ENCODE data around the gene TSPAN5.
"Not testable (repeated sequence)": the region's sequence is repeated elsewhere in the genome, so short reads cannot be mapped to it uniquely, and the experiment has no call there.

TSPAN5 gene

DNA sequence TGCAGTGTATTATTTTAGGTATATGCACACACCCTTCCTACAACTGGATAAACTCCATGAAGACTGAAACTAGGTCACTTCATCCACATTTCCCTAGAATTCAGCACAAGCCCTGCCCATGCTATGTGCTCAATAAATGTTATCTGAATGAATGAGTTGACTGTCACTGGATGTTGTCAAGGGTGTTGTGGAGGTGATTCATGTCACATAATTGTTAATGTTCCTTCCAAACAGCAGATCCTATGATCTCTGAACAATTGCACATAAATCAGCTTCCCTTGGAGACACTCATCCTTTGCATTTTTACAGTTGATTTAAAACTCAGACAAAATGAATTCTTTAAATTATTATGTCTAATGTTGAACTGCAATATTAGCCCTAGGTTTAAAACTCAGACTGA is 154.7 kb downstream of the TSPAN5 start:
- DNase-seq (ENCODE audit: low read depth in 3 of 3, low spot score in 1 of 3) = no peak

GRCh38 chr4:98502624-98503023 is 155.8 kb downstream of the TSPAN5 start:
- no peak for DNase-seq (ENCODE audit: low read depth in 3 of 3, low spot score in 1 of 3)

- no peak for DNase-seq (ENCODE audit: low read depth in 3 of 3, low spot score in 1 of 3)
Observed at GRCh38 chr4:98502031-98502430, 156.4 kb downstream of the TSPAN5 start.

GRCh38 chr4:98501383-98501782 is 157.0 kb downstream of the TSPAN5 start:
- no peak for DNase-seq (ENCODE audit: low read depth in 3 of 3, low spot score in 1 of 3)

- DNase-seq (ENCODE audit: low read depth in 3 of 3, low spot score in 1 of 3) = no peak
Observed at GRCh38 chr4:98498774-98499173, 159.6 kb downstream of the TSPAN5 start.

DNA sequence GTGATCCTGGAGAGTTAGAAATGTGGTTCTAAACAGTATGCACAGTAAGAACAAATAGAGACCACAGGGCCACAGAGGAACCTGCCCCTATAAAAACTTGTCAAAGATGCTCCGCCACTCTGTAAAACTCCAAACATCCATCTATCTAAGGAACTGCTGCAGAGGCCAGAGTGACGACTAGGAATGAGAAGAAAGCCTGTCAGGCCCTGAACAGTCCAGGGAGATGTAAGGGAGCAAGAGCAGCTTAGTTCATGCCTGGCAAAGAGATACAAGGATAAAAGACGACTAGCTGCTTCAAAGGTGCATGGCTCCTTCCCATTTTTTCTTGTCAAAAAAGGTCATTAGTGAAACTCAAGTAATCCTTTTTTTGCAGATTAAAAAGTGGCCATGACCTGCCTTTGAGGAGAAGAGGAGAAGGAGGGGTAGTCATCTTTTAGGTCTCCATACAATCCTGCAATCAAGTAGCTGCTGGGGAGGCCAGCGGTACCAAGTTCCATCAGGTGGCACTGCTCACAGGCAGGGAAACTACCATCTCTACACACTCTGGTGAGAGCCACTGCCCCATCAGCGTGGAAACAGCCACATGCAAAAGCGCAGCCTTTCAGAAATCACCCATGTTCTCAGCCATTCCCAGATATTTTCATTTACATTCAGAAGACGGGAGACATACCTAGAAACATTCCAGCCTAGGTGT is 162.1 kb downstream of the TSPAN5 start:
- no peak for DNase-seq (ENCODE audit: low read depth in 3 of 3, low spot score in 1 of 3)

DNA sequence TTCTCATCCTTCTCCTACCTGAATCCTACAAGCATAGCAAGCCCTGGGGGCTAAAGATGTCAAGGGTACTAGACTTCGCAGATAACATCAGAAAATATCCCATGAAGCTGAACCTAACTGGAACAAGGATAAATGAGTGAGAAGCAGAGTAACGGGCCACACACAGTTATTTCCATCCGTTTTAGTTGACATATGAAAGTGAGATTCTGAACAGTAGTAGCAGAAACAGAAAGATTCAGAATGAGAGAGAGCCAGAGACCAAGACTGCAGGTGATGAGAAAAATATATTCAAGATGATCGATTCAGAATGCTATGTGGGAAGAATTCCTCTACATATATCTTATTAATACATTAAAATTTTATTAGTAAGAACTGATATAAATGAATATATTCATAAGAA is 165.1 kb downstream of the TSPAN5 start:
- DNase-seq (ENCODE audit: low read depth in 3 of 3, low spot score in 1 of 3) = no peak

GRCh38 chr4:98491899-98492559 is 166.4 kb downstream of the TSPAN5 start:
- no peak for DNase-seq (ENCODE audit: low read depth in 3 of 3, low spot score in 1 of 3)

- no peak for DNase-seq (ENCODE audit: low read depth in 3 of 3, low spot score in 1 of 3)
Observed at GRCh38 chr4:98490251-98490650, 168.2 kb downstream of the TSPAN5 start.

DNA sequence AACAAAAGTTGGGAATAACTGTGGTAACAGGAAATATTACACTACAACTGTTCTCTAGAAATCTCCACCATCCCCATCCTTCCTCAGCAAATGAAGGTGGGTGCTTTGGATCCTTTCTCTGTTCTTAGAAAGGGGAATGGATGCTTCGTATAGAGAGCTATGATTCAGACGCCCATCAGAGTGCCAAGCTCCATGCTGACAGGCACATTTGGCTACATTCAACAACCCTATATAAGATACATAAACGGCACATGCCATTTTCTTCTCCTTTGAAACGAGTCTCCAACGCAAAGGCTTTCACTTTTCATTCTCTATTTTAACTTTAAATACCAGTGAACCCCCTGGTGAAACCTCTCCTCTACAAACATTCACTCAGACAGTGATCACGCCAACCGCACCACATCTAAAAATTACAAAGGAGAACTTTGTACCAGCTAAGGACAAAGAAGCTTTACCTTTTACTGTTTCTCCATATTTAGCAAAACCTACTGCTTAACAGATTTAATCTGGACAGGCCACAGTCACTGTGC is 172.5 kb downstream of the TSPAN5 start:
- no peak for DNase-seq (ENCODE audit: low read depth in 3 of 3, low spot score in 1 of 3)

GRCh38 chr4:98484031-98484430 is 174.4 kb downstream of the TSPAN5 start:
- no peak for DNase-seq (ENCODE audit: low read depth in 3 of 3, low spot score in 1 of 3)

- DNase-seq (ENCODE audit: low read depth in 3 of 3, low spot score in 1 of 3) = no peak
Observed at GRCh38 chr4:98482847-98483806, 175.3 kb downstream of the TSPAN5 start.

DNA sequence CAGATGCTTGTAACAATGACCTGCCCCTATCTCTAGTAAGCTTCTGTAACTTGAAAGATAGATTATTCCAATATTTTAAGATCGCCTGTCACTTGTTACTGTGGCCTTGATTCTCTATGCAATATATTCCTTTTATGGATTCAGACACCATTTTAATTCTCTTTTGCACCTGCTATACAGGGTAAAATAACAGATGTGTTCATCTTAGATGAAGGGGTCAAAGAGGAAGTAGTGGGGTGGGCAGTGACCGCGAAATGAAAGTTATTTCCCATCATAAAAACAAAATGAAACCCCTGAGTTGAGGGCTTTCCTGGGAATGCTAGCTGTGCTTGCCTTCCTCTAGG is 175.9 kb downstream of the TSPAN5 start:
- DNase-seq (ENCODE audit: low read depth in 3 of 3, low spot score in 1 of 3) = no peak

DNA sequence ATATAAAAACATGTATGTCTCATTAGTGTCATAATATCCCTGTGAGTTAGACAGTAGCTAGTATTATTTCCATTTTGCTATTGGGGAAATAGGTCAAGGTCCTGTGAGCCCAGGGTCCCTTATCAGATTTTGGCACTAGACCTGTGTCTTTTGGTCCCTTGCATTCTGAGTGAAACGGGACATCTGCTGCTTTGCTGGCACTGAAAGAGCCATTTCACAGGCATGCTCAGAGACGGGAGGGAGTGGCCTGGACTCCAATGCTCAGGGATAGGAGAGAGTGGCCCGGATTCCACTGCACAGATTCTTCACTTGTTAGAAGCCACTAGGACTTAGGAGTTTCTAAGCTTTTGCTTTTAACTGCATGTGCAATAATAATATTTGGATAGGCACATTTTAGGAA is 177.2 kb downstream of the TSPAN5 start:
- DNase-seq (ENCODE audit: low read depth in 3 of 3, low spot score in 1 of 3) = no peak

- DNase-seq (ENCODE audit: low read depth in 3 of 3, low spot score in 1 of 3) = no peak
Observed at GRCh38 chr4:98480535-98480934, 177.9 kb downstream of the TSPAN5 start.

DNA sequence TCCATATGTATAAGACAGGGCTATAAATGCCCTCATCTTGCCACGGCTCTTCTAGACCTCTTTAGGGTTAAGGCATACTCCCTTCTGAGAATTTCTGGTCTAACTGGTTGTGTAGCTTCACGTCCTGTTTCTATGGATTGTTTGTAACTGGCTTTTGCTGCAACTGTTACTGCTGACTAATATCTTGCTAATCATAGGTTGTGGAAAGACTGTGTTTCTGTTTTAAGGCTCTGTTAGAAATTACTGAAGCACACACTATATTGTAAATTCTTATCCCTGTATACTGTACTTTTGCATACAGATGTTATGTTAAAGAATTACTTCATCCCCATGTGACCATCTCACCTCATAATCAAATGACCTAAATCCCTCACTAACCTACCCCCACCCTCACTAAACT is 178.8 kb downstream of the TSPAN5 start:
- not testable (repeated sequence) for DNase-seq (ENCODE audit: low read depth in 3 of 3, low spot score in 1 of 3)

DNA sequence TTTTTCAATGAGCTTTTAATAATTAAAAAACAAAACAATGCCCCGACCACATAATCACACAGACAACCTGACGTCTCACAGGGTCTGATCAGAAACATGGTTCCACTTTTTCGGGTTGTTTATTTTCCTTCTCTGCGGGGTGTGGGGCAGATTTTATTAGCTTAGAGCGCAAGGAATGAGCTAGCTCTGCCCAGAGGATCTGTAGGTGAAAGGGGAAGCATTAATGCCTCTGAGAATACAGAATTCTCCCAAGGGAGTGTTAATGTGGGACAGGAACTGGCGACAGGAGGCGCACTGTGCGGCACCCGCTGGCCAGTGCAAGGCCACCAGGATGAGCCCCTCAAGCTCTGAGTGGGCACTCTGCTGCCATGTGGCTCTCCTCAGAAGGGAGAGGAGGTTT is 181.5 kb downstream of the TSPAN5 start:
- DNase-seq (ENCODE audit: low read depth in 3 of 3, low spot score in 1 of 3) = no peak

DNA sequence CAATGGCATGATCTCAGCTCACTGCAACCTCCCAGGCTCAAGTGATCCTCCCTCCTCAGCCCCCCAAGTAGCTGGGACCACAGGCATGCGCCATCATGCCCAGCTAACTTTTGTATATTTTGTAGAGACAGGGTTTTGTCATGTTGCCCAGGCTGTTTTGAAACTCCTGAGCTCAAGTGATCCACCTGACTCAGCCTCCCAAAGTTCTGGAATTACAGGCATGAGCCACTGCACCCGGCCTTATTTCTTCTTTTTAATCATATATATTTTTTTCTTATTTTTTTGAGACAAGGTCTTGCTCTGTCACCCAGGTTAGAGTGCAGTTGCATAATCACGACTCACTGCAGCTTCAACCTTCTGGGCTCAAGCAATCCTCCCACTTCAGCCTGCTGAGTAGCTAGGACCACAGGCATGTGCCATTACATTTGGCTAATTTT is 184.0 kb downstream of the TSPAN5 start:
- no peak for DNase-seq (ENCODE audit: low read depth in 3 of 3, low spot score in 1 of 3)

DNA sequence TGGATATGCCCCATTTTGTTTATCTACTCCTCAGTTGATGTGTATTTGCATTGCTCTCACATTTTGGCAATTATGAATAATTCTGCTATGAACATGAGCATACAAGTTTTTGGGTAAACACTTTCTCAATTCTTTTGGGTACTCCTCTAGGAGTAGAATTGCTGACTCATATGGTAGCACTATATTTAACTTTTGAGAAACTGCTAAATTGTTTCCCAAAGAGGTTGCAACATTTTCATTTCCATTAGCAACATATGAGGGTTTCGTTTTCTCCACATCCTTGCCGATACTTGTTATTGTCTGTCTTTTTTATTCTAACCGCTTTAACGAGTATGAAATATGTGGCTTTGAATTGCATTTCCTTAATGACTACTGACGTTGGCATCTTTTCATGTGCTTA is 185.4 kb downstream of the TSPAN5 start:
- no peak for DNase-seq (ENCODE audit: low read depth in 3 of 3, low spot score in 1 of 3)

GRCh38 chr4:98470831-98471230 is 187.6 kb downstream of the TSPAN5 start:
- no peak for DNase-seq (ENCODE audit: low read depth in 3 of 3, low spot score in 1 of 3)

GRCh38 chr4:98470366-98470765 is 188.0 kb downstream of the TSPAN5 start:
- DNase-seq (ENCODE audit: low read depth in 3 of 3, low spot score in 1 of 3) = no peak

GRCh38 chr4:98469771-98470170 is 188.6 kb downstream of the TSPAN5 start:
- no peak for DNase-seq (ENCODE audit: low read depth in 3 of 3, low spot score in 1 of 3)

All from stimulated activated CD4-positive, alpha-beta T cell treated with anti-CD3 and anti-CD28 coated beads, TNF-alpha, amount 100 ng/mL, for 1 hour (primary cell).